ACHN (cell line): ENCODE data around the gene ADD3.
"Not testable (repeated sequence)": the region's sequence is repeated elsewhere in the genome, so short reads cannot be mapped to it uniquely, and the experiment has no call there.

Experiments used
- DNase-seq: peaks from one replicate; pipeline ENCODE4 v3.0.0-alpha.2; 2015
- in situ Hi-C: cut with HindIII; loops from 2 replicates; pipeline ENCODE4 v1.10.0; 2017; ENCODE audit warnings: low sequenced_read_pairs, low pct_ligation_motif_present, low pct_unique_long_range_greater_than_20kb

ADD3 gene

GRCh38 chr10:110078317-110078716 is 70.5 kb downstream of the ADD3 start:
- DNase-seq = no peak
- in situ Hi-C loops = no loop called here

GRCh38 chr10:110081911-110082310 is 74.1 kb downstream of the ADD3 start:
- in situ Hi-C loops = no loop called here
- DNase-seq = no peak

GRCh38 chr10:110083884-110084283 is 76.1 kb downstream of the ADD3 start:
- peak; percentile 43 for DNase-seq
- in situ Hi-C loops = no loop called here

DNA sequence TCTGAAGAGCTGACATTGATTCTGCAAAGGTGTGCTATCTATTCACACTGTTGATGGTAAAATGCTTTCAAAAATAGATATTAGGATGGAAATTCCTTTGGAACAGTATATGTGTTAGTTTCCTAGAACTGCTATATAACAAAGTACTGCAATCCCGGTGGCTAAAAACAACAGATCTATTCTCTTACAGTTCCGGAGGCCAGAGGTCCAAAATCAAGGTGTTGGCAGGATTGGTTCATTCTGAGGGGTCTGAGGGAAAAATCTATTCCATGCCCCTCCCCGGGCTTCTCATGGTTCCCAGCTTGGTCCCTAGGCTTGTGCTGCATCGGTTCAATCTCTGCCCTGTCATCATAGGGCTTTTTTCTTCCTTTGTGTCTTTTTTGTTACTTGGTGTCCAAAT is 79.9 kb downstream of the ADD3 start:
- DNase-seq = no peak
- in situ Hi-C loops = no loop called here

DNA sequence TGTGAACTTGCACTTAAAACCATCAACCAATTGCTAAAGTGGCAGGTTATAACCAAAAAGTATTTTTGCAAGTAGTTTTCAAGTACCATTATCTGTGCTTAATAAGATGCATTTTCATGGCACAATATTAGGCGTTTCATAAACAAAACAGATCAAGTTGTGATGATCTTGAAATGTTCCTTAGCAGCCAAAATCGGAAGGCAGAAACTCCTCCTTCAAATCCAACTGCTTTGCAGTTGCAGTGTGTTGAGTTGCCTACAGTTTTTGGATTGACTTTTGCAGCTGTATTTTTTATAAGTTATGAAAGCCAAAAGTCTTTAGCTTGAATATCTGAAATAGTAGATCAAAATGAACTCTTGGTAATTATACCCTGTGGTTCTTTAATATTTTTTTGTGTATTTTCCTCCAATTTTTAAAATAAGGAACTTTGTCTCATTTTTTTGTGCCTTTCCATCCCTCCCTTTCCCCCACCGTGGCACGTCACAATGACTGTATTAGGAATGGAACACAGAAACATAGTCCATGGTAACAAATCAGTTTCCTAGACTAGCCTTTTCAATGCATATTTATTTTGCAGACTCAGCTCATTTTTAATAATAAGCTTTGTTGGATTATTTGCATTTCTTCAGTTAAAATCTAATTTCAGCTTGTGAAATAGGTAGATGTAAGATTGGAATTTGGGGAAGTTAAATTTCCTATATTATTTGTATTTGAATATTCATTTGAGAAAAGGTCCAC is 80.8 kb downstream of the ADD3 start:
- in situ Hi-C loops = no loop called here
- no peak for DNase-seq

DNA sequence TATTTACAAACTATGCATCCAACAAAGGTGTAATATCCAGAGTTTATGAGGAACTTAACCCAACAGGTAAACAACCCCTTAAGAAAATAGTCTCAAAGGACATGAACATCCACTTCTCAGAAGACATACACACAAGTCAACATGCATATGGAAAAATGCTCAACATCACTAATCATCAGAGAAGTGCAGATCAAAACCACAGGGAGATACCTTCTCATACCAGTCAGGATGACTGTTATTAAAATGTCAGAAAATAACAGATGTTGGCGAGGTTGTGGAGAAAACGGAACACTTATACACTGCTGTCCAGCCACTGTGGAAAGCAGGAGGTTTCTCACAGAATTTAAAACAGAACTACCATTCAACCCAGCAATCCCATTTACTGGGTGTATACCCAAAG is 84.0 kb downstream of the ADD3 start:
- in situ Hi-C loops = no loop called here
- DNase-seq = no peak

GRCh38 chr10:110093722-110094121 is 85.9 kb downstream of the ADD3 start:
- in situ Hi-C loops = no loop called here

DNA sequence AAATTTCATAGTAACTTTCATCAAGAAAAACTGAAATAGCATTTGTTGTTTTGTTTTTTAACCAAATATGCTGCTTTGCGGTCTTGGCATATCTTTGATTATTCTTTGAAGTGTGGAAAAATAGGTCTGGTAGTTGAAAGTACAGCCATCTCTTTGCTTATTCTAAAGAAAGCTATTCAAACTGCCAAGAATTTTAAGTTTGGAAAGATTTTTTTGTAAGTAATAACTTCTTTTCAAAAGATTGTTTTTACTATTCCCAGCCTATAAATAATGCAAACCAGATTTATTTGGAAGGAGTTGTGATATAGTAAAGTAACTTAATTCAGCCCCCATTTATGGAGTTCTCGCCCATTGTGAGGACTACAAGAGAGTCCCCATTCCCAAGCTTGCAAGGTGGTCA is 87.0 kb downstream of the ADD3 start:
- in situ Hi-C loops = no loop called here
- no peak for DNase-seq

More at GRCh38 chr10:110093722-110094121, 85.9 kb downstream of the ADD3 start:
- DNase-seq = no peak

- in situ Hi-C loops = no loop called here
- no peak for DNase-seq
Observed at GRCh38 chr10:110101464-110102144, 93.8 kb downstream of the ADD3 start.

GRCh38 chr10:110103921-110104461 is 96.2 kb downstream of the ADD3 start:
- DNase-seq = no peak
- in situ Hi-C loops = no loop called here

DNA sequence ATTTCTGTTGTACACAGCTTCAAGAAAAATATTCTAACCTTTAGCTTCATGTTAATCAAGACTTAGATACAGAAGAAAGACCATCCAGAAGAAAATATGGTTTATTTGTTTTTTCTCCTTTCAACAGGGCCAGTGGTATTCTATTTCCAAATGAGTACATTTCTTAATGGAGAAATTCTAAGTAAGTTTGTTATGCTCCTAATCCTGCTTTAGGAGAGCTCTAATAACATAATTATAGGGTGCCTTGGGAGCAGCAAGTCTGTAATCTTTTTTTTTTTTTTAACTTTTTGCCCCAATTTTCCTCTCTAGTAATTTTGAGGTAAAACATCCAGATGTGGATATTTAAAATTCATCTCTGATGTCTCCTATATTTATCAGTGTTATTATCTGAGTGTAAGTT is 98.1 kb downstream of the ADD3 start:
- DNase-seq = no peak
- in situ Hi-C loops = no loop called here

GRCh38 chr10:110107430-110107829 is 99.6 kb downstream of the ADD3 start:
- in situ Hi-C loops = no loop called here
- no peak for DNase-seq

DNA sequence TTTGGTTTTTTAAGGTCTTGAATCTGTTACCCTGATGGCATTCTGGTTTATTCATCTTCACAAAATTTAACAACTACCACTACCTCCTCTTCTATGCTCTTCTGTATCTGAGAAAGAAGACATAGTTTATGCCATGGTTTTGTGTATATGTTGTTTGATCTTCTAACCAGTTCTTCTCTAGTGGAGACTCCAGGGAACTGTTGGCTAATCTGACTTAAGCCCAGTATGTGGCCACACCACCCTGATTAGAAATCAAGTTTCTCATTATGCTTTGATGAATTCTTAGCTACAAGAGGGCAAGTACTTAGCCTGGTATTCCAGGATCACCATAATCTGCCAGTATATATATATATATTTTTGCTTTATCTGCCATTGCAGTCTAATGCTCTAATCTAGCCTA is 100.1 kb downstream of the ADD3 start:
- DNase-seq = no peak
- in situ Hi-C loops = no loop called here

GRCh38 chr10:110109511-110109910 is 101.7 kb downstream of the ADD3 start:
- DNase-seq = no peak
- in situ Hi-C loops = no loop called here

DNA sequence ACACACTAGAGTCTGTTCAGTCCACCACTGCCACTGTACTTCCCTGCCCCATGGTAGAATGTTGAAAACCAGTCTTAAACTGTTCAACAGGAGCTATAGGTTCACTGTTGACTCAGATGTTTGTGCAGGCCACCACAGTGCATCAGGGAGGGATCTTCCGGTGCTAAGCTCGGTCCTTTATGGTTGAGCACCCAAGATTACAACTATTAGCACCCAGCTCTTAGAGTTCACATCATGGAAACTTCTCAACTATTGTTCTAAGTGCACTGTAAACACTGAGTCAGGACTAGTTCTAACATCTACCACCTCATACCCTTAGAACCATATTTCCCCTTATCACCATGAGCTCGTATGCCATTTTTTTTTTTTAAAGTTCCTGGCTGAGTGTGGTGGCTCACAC is 102.6 kb downstream of the ADD3 start:
- no peak for DNase-seq
- in situ Hi-C loops = no loop called here

DNA sequence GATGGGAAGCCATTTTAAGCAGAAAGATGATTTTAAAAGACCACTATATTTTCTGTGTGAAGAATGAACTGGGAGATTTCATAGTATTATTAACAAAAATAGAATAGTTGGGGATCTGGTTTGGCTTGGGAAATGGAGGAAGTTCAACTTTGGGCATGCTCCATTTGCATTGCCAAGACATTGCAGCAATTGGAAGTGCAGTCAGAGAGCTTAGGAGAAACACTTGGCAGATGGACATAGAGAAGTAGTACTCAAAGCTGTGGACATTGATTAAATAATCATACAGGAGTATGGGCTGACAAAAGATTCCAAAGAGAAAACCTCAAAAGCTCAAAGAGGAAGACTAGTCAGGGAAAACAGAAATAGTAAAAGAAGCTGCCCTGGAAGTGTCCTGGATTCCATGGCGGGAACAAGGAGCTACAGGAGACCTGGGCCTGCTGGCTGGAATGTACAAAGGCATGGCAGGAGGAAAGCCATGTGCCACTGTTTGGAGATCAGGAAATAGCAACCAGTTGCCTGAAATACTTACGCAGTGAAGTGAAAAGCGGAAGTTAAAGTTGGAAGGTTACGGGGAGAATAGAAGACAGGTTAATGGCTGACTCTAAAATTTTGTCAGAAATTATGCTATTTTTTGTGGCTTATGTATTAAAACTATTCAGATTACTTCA is 106.0 kb downstream of the ADD3 start:
- in situ Hi-C loops = no loop called here
- no peak for DNase-seq

DNA sequence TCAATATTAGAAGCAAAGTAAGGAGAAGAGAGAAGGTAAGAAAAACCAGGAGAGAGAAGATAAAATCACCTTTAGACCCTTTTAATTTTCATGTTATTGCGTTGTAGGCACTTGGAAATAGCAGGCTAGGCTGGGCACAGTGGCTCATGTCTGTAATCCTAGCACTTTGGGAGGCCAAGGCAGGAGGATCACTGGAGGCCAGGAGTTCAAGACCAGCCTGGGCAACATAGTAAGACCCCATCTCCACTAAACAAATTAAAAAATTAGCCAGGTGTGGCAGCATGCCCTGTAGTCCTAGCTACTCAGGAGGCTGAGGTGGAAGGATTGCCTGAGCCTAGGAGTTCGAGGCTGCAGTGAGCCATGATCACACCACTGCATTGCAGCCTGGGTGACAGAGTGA is 106.9 kb downstream of the ADD3 start:
- DNase-seq, in situ Hi-C loops: not testable (repeated sequence)

DNA sequence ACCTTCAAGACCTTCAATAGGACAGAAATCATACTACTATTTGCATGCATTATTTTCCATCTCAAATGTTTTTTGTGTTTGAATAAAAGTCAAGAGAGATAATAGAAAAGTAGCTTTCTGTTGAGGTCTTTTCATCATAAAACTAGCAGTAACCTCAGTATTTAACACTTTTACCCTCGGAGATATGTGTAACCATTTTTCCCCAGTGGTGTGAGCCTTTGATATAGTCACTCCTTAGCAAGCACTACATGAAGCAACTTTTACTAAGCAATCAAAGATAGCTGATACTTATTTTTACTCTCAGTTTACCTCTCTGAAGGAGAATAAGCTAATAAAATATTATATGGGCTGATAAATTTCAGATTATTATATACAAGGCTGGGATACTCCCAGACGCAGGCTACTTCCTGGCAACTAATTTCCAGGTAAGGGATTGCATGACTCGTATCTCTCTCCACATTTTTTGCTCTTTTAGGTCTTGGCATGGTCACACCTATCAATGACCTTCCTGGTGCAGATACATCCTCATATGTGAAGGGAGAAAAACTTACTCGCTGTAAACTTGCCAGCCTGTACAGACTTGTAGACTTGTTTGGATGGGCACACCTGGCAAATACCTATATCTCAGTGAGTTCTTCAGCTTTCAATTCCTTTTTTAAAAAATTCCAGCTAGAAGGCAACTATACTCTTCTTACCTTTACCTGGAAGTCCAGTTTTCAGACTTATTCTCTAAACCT is 108.2 kb downstream of the ADD3 start:
- no peak for DNase-seq
- in situ Hi-C loops = no loop called here
